HepG2 (cell line): ENCODE data around the gene CNTN5. TPM values are rescaled to one million over a fixed set of nuclear protein-coding genes. Genes with fewer than 3 reads are reported as not detected.

ENCODE experiments used
- ARHGAP35 ChIP-seq: sonication (generic); formaldehyde crosslinking; IDR thresholded peaks from 2 replicates; pipeline ENCODE4 v1.9.0; 2022; ENCODE audit warnings: mild to moderate bottlenecking, inconsistent platforms, moderate library complexity, missing genetic modification reagents, borderline replicate concordance
- ARNTL ChIP-seq: sonication (generic); formaldehyde crosslinking; IDR thresholded peaks from 2 replicates; pipeline ENCODE4 v1.4.0; 2020; ENCODE audit warnings: mild to moderate bottlenecking, missing genetic modification reagents
- CENPBD1 ChIP-seq: sonication (generic); formaldehyde crosslinking; IDR thresholded peaks from 2 replicates; pipeline ENCODE4 v1.8.0; 2022; ENCODE audit warnings: missing genetic modification reagents, low read depth, mild to moderate bottlenecking, borderline replicate concordance
- EP300 ChIP-seq, 3 experiments: sonication (generic) in 1 of 3; formaldehyde crosslinking in 1 of 3; IDR thresholded peaks; 2 replicates each; pipeline versions ENCODE4 v1.5.1 to v1.6.1; 2011 to 2020; ENCODE audit warnings: low read depth in 2 of 3, low read length in 2 of 3, borderline replicate concordance in 1 of 3, improper control_type of control experiment in 1 of 3, mild to moderate bottlenecking in 1 of 3, missing genetic modification reagents in 1 of 3, moderate library complexity in 1 of 3
- GATAD2A ChIP-seq: IDR thresholded peaks from 2 replicates; pipeline ENCODE4 v1.6.1; 2016
- IRX3 ChIP-seq: sonication (generic); formaldehyde crosslinking; IDR thresholded peaks from 2 replicates; pipeline ENCODE4 v1.8.1; 2023; ENCODE audit warnings: mild to moderate bottlenecking, low read depth, missing genetic modification reagents, borderline replicate concordance
- LCORL ChIP-seq, 2 experiments: fragments of 450-650 bp in 1 of 2; sonication (generic) in 1 of 2; formaldehyde crosslinking in 1 of 2; IDR thresholded peaks; 2 replicates each; pipeline versions ENCODE4 v1.5.0 to v1.6.1; 2017 to 2020; ENCODE audit warnings: antibody characterized with exemption in 1 of 2, missing genetic modification reagents in 1 of 2
- MTA1 ChIP-seq: sonication (generic); formaldehyde crosslinking; IDR thresholded peaks from 2 replicates; pipeline ENCODE4 v1.4.0; 2020; ENCODE audit warnings: missing genetic modification reagents, mild to moderate bottlenecking, borderline replicate concordance
- NR1H2 ChIP-seq: sonication (generic); formaldehyde crosslinking; IDR thresholded peaks from 2 replicates; pipeline ENCODE4 v1.8.1; 2022; ENCODE audit warnings: low read depth, missing genetic modification reagents, borderline replicate concordance
- PAWR ChIP-seq: sonication (generic); formaldehyde crosslinking; IDR thresholded peaks from 2 replicates; pipeline ENCODE4 v1.4.0; 2020; ENCODE audit warnings: missing genetic modification reagents, mild to moderate bottlenecking, borderline replicate concordance
- PCBP2 ChIP-seq: fragments of 200-400 bp; formaldehyde crosslinking; optimal IDR thresholded peaks from 2 replicates; pipeline ENCODE3; 2018; ENCODE audit warnings: low read length, low read depth; ENCODE audit not compliant: poor library complexity, severe bottlenecking
- POLR2G ChIP-seq: fragments of 200-400 bp; formaldehyde crosslinking; IDR thresholded peaks from 2 replicates; pipeline ENCODE4 v1.6.1; 2018; ENCODE audit warnings: mild to moderate bottlenecking, low read depth, low read length, moderate library complexity
- PREB ChIP-seq: sonication (generic); formaldehyde crosslinking; IDR thresholded peaks from 2 replicates; pipeline ENCODE4 v1.4.0; 2020; ENCODE audit warnings: missing genetic modification reagents
- PRPF4 ChIP-seq: fragments of 200-400 bp; formaldehyde crosslinking; IDR thresholded peaks from 2 replicates; pipeline ENCODE4 v1.6.1; 2016; ENCODE audit warnings: low read length, low read depth; ENCODE audit not compliant: poor library complexity, severe bottlenecking
- SALL2 ChIP-seq: sonication (generic); formaldehyde crosslinking; IDR thresholded peaks from 2 replicates; pipeline ENCODE4 v1.8.1; 2023; ENCODE audit warnings: mild to moderate bottlenecking, missing genetic modification reagents, inconsistent platforms
- SIN3B ChIP-seq: fragments of 150-350 bp; IDR thresholded peaks from 2 replicates; pipeline ENCODE4 v1.6.1; 2014; ENCODE audit warnings: low read length
- SIX1 ChIP-seq: sonication (generic); formaldehyde crosslinking; IDR thresholded peaks from 2 replicates; pipeline ENCODE4 v1.4.0; 2020; ENCODE audit warnings: missing genetic modification reagents, borderline replicate concordance
- SOX5 ChIP-seq: IDR thresholded peaks from 2 replicates; pipeline ENCODE4 v1.6.1; 2016; ENCODE audit warnings: borderline replicate concordance
- TMF1 ChIP-seq: sonication (generic); formaldehyde crosslinking; IDR thresholded peaks from 2 replicates; pipeline ENCODE4 v1.8.1; 2022; ENCODE audit warnings: low read depth, missing genetic modification reagents
- WIZ ChIP-seq: sonication (generic); formaldehyde crosslinking; IDR thresholded peaks from 2 replicates; pipeline ENCODE4 v1.5.1; 2020; ENCODE audit warnings: mild to moderate bottlenecking, missing genetic modification reagents
- ZBTB14 ChIP-seq: sonication (generic); formaldehyde crosslinking; IDR thresholded peaks from 2 replicates; pipeline ENCODE4 v1.4.0; 2020; ENCODE audit warnings: missing genetic modification reagents
- ZNF816 ChIP-seq: sonication (generic); formaldehyde crosslinking; IDR thresholded peaks from 2 replicates; pipeline ENCODE4 v1.8.0; 2022; ENCODE audit warnings: missing genetic modification reagents, mild to moderate bottlenecking, borderline replicate concordance
- ZNF850 ChIP-seq: sonication (generic); formaldehyde crosslinking; conservative IDR thresholded peaks from 2 replicates; pipeline ENCODE4 v1.9.0; 2021; ENCODE audit warnings: mild to moderate bottlenecking, missing genetic modification reagents
- ZSCAN21 ChIP-seq: sonication (generic); formaldehyde crosslinking; IDR thresholded peaks from 2 replicates; pipeline ENCODE4 v1.8.0; 2022; ENCODE audit warnings: mild to moderate bottlenecking, missing genetic modification reagents, moderate library complexity, borderline replicate concordance
- polyA plus RNA-seq, 8 experiments: library from polyadenylated mRNA; depleted of rRNA in 3 of 8; stranded (reverse) in 7 of 8; unstranded in 1 of 8; fragments of >200 nt; fragmentation: Illumina TruSeq in 4 of 8; extraction: Trizol in 4 of 8; gene quantifications; 2 replicates each; pipeline versions ENCODE4 v1.2.1 to v1.2.3, GENCODE V29; 2011 to 2016; ENCODE audit warnings: low read depth in 4 of 8, missing spikeins in 1 of 8, mixed read lengths in 1 of 8; ENCODE audit not compliant: insufficient read depth in 1 of 8
- total RNA-seq, 5 experiments: library from RNA; depleted of rRNA; stranded (reverse); fragments of >200 nt; fragmentation: Illumina TruSeq; extraction: Trizol; gene quantifications; 2 replicates each; pipeline ENCODE4 v1.2.3, GENCODE V29; 2016; ENCODE audit warnings: low read depth in 1 of 5
- TF ChIP-seq, protein P1 (sequence below): IDR thresholded peaks from 2 replicates; pipeline ENCODE4 v1.6.1; 2016; ENCODE audit warnings: low read depth

CNTN5 gene
- total and polyA plus RNA-seq, 2 of the 13 experiments (the other 11 are each of a cell fraction or from before 2014, with no cell fraction given): not detected

- TF ChIP-seq ZNF816 (CRISPR knock-in tag) (no peak), ARHGAP35 (CRISPR knock-in tag) (no peak), WIZ (CRISPR knock-in tag) (no peak), LCORL (IDR thresholded peaks at IDR 0.05) (no peak), LCORL (CRISPR knock-in tag; IDR thresholded peaks at IDR 0.05) (no peak), NR1H2 (CRISPR knock-in tag) (no peak), TMF1 (CRISPR knock-in tag) (no peak), PRPF4 (no peak), ZBTB14 (CRISPR knock-in tag) (no peak), IRX3 (CRISPR knock-in tag) (no peak), SIN3B (no peak), CENPBD1 (no peak), ZSCAN21 (no peak), PCBP2 (no peak), SALL2 (CRISPR knock-in tag) (no peak), POLR2G (no peak), EP300 (IDR thresholded peaks at IDR 0.05; ENCODE audit: low read depth in 2 of 2, low read length in 2 of 2) (peak in 1 of 2 experiments; percentile 36; a peak in 1 of 4 replicates), EP300 (CRISPR knock-in tag; IDR thresholded peaks at IDR 0.05; ENCODE audit: borderline replicate concordance) (no peak), MTA1 (CRISPR knock-in tag) (no peak), PREB (CRISPR knock-in tag) (no peak), ZNF850 (no peak), SIX1 (CRISPR knock-in tag) (no peak), GATAD2A (CRISPR knock-in tag) (peak; percentile 54), SOX5 (CRISPR knock-in tag) (peak; percentile 62; the same call in 1 of the 2 replicates), ARNTL (CRISPR knock-in tag) (no peak), PAWR (CRISPR knock-in tag) (no peak)
- TF ChIP-seq, protein P1, sequence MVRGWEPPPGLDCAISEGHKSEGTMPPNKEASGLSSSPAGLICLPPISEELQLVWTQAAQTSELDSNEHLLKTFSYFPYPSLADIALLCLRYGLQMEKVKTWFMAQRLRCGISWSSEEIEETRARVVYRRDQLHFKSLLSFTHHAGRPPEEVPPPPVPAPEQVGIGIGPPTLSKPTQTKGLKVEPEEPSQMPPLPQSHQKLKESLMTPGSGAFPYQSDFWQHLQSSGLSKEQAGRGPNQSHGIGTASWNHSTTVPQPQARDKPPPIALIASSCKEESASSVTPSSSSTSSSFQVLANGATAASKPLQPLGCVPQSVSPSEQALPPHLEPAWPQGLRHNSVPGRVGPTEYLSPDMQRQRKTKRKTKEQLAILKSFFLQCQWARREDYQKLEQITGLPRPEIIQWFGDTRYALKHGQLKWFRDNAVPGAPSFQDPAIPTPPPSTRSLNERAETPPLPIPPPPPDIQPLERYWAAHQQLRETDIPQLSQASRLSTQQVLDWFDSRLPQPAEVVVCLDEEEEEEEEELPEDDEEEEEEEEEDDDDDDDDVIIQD (CRISPR knock-in tag): peak; percentile 53; the same call in 1 of the 2 replicates
Measured at GRCh38 chr11:99257131-99257530, 236.4 kb downstream of the CNTN5 start (continued).
